Neural progenitor cell (in vitro differentiated cells): ENCODE measurements around the gene MZT2B. TPM values are rescaled to one million over a fixed set of nuclear protein-coding genes. Genes with fewer than 3 reads are reported as not detected.
"Not testable (repeated sequence)": the region's sequence is repeated elsewhere in the genome, so short reads cannot be mapped to it uniquely, and the experiment has no call there.

ENCODE experiments used
- DNase-seq: peaks from one replicate; pipeline ENCODE4 v3.0.0-alpha.2; 2016; ENCODE audit warnings: low spot score
- H2AFZ ChIP-seq: fragments of 200-600 bp; sonication (generic); replicated peaks from 2 replicates; pipeline ENCODE4 v1.6.1; 2016; ENCODE audit warnings: antibody characterized with exemption
- H3F3A ChIP-seq: fragments of 200-600 bp; sonication (generic); 2 replicates; pipeline ENCODE4 v1.6.1; 2016; ENCODE audit warnings: antibody characterized with exemption, low read depth
- H3K27ac ChIP-seq: fragments of 200-600 bp; sonication (generic); 2 replicates; pipeline ENCODE4 v1.5.1; 2016; ENCODE audit warnings: mild to moderate bottlenecking
- H3K27me3 ChIP-seq: fragments of 200-600 bp; sonication (generic); 2 replicates; pipeline ENCODE4 v1.6.1; 2016; ENCODE audit warnings: mild to moderate bottlenecking, moderate library complexity
- H3K36me3 ChIP-seq: fragments of 200-600 bp; sonication (generic); 2 replicates; pipeline ENCODE4 v1.5.1; 2016
- H3K4me1 ChIP-seq: fragments of 200-600 bp; sonication (generic); 2 replicates; pipeline ENCODE4 v1.6.1; 2016; ENCODE audit warnings: mixed run types
- H3K4me2 ChIP-seq: fragments of 200-600 bp; sonication (generic); 2 replicates; pipeline ENCODE4 v1.6.1; 2016
- H3K4me3 ChIP-seq: fragments of 200-600 bp; sonication (generic); 2 replicates; pipeline ENCODE4 v1.5.1; 2016
- H3K79me2 ChIP-seq: fragments of 200-600 bp; sonication (generic); 2 replicates; pipeline ENCODE4 v1.6.1; 2016; ENCODE audit warnings: low read depth
- H3K9ac ChIP-seq: fragments of 200-600 bp; sonication (generic); 2 replicates; pipeline ENCODE4 v1.6.1; 2016
- H3K9me3 ChIP-seq: fragments of 200-600 bp; sonication (generic); 2 replicates; pipeline ENCODE4 v1.5.1; 2016; ENCODE audit warnings: low read depth
- H4K20me1 ChIP-seq: fragments of 200-600 bp; sonication (generic); 2 replicates; pipeline ENCODE4 v1.6.1; 2016; ENCODE audit warnings: low read depth
- H3K27ac Mint-ChIP-seq: 3 replicates; pipeline ENCODE4 v1.8.0; 2021; ENCODE audit warnings: mixed read lengths
- H3K27me3 Mint-ChIP-seq: 2 replicates; pipeline ENCODE4 v1.8.0; 2022; ENCODE audit warnings: low read depth, mild to moderate bottlenecking, inconsistent platforms, moderate library complexity, mixed read lengths; ENCODE audit not compliant: insufficient read depth
- H3K36me3 Mint-ChIP-seq: 3 replicates; pipeline ENCODE4 v1.8.0; 2021; ENCODE audit warnings: mixed read lengths
- H3K4me1 Mint-ChIP-seq: 3 replicates; pipeline ENCODE4 v1.8.0; 2021; ENCODE audit warnings: mixed read lengths
- H3K4me3 Mint-ChIP-seq: 3 replicates; pipeline ENCODE4 v1.8.0; 2021; ENCODE audit warnings: mild to moderate bottlenecking, moderate library complexity, mixed read lengths
- H3K9me3 Mint-ChIP-seq: 3 replicates; pipeline ENCODE4 v1.8.0; 2020; ENCODE audit warnings: mixed read lengths
- EZH2 ChIP-seq: fragments of 200-600 bp; sonication (generic); IDR thresholded peaks from 2 replicates; pipeline ENCODE4 v1.6.1; 2017; ENCODE audit warnings: antibody characterized with exemption, mild to moderate bottlenecking, moderate library complexity
- EZH2phosphoT487 ChIP-seq: fragments of 200-600 bp; sonication (generic); IDR thresholded peaks from 2 replicates; pipeline ENCODE4 v1.6.1; 2017; ENCODE audit warnings: antibody characterized with exemption
- total RNA-seq: library from RNA; depleted of rRNA; stranded (reverse); fragments of >200 nt; gene quantifications from 2 replicates; pipeline ENCODE4 v1.2.3, GENCODE V29; 2015; ENCODE audit warnings: low replicate concordance
- TF ChIP-seq, protein P1 (sequence below): fragments of 200-600 bp; sonication (generic); IDR thresholded peaks from 2 replicates; pipeline ENCODE4 v1.5.1; 2017; ENCODE audit warnings: antibody characterized with exemption, mild to moderate bottlenecking

Gene MZT2B
- total RNA-seq, 1 donor from 2014 or later, result 21.4 TPM

GRCh38 chr2:130158631-130159030 lies 23.4 kb upstream of the MZT2B start:
- no peak for DNase-seq
- TF ChIP-seq, protein P1, sequence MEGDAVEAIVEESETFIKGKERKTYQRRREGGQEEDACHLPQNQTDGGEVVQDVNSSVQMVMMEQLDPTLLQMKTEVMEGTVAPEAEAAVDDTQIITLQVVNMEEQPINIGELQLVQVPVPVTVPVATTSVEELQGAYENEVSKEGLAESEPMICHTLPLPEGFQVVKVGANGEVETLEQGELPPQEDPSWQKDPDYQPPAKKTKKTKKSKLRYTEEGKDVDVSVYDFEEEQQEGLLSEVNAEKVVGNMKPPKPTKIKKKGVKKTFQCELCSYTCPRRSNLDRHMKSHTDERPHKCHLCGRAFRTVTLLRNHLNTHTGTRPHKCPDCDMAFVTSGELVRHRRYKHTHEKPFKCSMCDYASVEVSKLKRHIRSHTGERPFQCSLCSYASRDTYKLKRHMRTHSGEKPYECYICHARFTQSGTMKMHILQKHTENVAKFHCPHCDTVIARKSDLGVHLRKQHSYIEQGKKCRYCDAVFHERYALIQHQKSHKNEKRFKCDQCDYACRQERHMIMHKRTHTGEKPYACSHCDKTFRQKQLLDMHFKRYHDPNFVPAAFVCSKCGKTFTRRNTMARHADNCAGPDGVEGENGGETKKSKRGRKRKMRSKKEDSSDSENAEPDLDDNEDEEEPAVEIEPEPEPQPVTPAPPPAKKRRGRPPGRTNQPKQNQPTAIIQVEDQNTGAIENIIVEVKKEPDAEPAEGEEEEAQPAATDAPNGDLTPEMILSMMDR, result no peak
- no peak for TF ChIP-seq EZH2phosphoT487
- no peak for TF ChIP-seq EZH2
- H3K27me3 ChIP-seq, result no peaks in the 10 kb centered on the region
- H3K79me2 ChIP-seq, result no peaks in the 10 kb centered on the region
- no peak overlapping the region for H3K9ac ChIP-seq
- H3K4me3 ChIP-seq, result no peak overlapping the region
- no peak overlapping the region for H2AFZ ChIP-seq
- no peaks in the 10 kb centered on the region for H3K9me3 Mint-ChIP-seq
- H3K4me3 Mint-ChIP-seq, result no peak overlapping the region
- H3K27me3 Mint-ChIP-seq, result peaks cover 2% of the 10 kb centered on the region
- no peak overlapping the region for H3K27ac Mint-ChIP-seq
- H3K36me3 Mint-ChIP-seq, result peaks cover 2% of the 10 kb centered on the region
- H3K27ac ChIP-seq, result no peak overlapping the region
- H4K20me1 ChIP-seq, result peaks cover 22% of the 10 kb centered on the region
- H3K4me1 ChIP-seq, result no peaks in the 10 kb centered on the region
- H3K4me2 ChIP-seq, result no peak overlapping the region
- no peaks in the 10 kb centered on the region for H3K4me1 Mint-ChIP-seq
- no peaks in the 10 kb centered on the region for H3K36me3 ChIP-seq
- no peaks in the 10 kb centered on the region for H3K9me3 ChIP-seq
- H3F3A ChIP-seq, result no peaks in the 10 kb centered on the region

DNA sequence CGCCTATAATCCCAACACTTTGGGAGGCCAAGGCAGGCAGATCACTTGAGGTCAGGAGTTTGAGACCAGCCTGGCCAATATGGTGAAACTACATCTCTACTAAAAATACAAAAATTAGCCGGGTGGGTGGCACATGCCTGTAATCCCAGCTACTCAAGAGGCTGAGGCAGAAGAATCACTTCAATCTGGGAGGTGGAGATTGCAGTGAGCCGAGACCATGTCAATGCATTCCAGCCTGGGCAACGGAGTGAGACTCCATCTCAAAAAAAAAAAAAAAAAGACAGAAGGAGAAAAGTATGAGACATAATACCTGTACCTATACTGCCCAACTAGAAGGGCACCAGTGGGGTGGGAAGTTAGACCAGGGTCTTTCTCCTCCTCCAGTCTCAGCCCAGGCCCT lies 22.7 kb upstream of the MZT2B start:
- not testable (repeated sequence) for DNase-seq, H3K9me3 ChIP-seq, H3K4me1 Mint-ChIP-seq, H2AFZ ChIP-seq, H3K36me3 ChIP-seq, H3F3A ChIP-seq, H3K27ac Mint-ChIP-seq, H3K27ac ChIP-seq, H3K4me1 ChIP-seq, H3K36me3 Mint-ChIP-seq, H3K4me3 ChIP-seq, H3K4me2 ChIP-seq, H3K9ac ChIP-seq, H3K79me2 ChIP-seq, H3K9me3 Mint-ChIP-seq, H3K27me3 ChIP-seq, H3K4me3 Mint-ChIP-seq, H3K27me3 Mint-ChIP-seq
- peaks cover 22% of the 10 kb centered on the region for H4K20me1 ChIP-seq

DNA sequence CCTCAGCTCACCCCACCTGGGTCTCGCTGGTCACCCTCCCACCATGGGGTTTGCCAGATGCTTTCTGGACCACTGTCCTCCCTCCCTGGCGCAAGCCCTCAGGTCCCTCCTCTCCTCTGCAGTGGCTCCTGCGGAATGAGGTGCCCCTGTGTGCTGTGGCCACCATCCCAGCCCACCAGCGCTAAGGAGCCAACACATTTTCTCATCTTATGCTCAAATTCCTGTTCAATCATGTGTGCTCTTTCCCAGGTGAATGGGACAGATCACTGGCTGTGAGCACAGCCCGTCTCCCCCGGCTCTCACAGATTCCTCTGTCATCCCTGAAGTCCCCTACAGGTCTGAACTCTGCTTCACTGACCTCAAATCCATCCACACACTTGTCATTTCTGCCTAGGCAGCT lies 21.9 kb upstream of the MZT2B start:
- H3K27me3 Mint-ChIP-seq, result peaks cover 2% of the 10 kb centered on the region
- H4K20me1 ChIP-seq, result peaks cover 19% of the 10 kb centered on the region
- no peak overlapping the region for H3K27ac Mint-ChIP-seq
- no peak overlapping the region for H2AFZ ChIP-seq
- H3K36me3 Mint-ChIP-seq, result peaks cover 5% of the 10 kb centered on the region
- H3K79me2 ChIP-seq, result no peaks in the 10 kb centered on the region
- H3K27ac ChIP-seq, result no peak overlapping the region
- no peaks in the 10 kb centered on the region for H3K4me1 ChIP-seq
- H3K36me3 ChIP-seq, result no peaks in the 10 kb centered on the region
- no peak for DNase-seq
- H3K4me3 ChIP-seq, result no peak overlapping the region
- TF ChIP-seq EZH2phosphoT487 (no peak), EZH2 (no peak)
- TF ChIP-seq, protein P1, result no peak
- no peaks in the 10 kb centered on the region for H3K9me3 ChIP-seq
- H3K9ac ChIP-seq, result no peak overlapping the region
- no peaks in the 10 kb centered on the region for H3F3A ChIP-seq
- no peaks in the 10 kb centered on the region for H3K4me1 Mint-ChIP-seq
- no peak overlapping the region for H3K4me2 ChIP-seq
- no peaks in the 10 kb centered on the region for H3K9me3 Mint-ChIP-seq
- no peaks in the 10 kb centered on the region for H3K27me3 ChIP-seq
- H3K4me3 Mint-ChIP-seq, result no peak overlapping the region

DNA sequence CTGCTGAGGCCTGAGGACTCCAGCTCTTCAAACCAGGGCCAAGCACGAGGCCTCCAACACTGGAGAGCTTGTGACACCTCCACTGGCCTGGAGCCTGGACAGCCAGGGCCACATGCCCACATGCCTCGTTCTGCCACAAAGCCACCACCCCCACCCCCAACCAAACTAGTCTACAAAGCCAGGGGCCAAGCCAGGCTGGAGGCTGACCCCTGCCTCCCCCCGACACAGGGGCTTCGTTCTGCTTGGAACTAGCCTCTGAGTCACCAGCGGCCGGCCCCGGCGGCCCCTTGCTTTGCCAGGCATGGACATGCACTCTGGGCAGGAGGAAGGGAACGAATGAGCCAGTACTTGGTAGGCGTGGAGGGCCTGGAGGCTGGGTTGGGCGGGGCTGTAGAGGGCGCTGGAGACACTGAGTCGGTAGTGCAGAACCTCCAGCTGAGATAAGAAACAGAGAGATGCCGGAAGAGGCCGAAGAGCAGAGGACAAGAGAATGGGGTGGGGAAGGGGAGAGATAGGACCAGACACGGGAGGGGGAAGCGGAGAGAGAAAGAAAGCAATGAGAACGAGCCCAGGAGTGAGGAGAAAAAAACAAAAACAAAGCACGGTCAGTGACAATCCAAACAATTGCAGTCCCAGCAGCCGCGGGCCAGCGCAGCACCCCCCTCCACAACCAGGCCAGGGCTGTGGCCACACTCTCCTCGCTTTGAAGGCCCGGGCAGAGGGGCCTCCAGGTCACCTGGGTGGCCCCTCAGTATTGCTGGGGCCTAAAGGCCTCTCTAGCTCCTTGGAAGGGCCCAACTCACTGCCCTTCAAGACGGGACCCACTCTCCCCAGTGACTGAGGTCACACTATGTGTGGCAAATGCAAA lies 21.0 kb upstream of the MZT2B start:
- H3K9me3 ChIP-seq, H3K27me3 ChIP-seq, H3K4me1 ChIP-seq, H3K27me3 Mint-ChIP-seq, H2AFZ ChIP-seq, H3K9ac ChIP-seq, H3K9me3 Mint-ChIP-seq, H3K27ac Mint-ChIP-seq, H3F3A ChIP-seq, H3K4me3 Mint-ChIP-seq, H3K36me3 Mint-ChIP-seq, H3K4me3 ChIP-seq, H3K36me3 ChIP-seq, H3K4me1 Mint-ChIP-seq, H3K79me2 ChIP-seq: not testable (repeated sequence)
- peaks cover 10% of the 10 kb centered on the region for H4K20me1 ChIP-seq
- TF ChIP-seq, protein P1, result peak; percentile 40
- peak overlapping the region; percentile 38 for H3K4me2 ChIP-seq
- peak overlapping the region; percentile 70 for H3K27ac ChIP-seq
- peak; percentile 39 for DNase-seq

GRCh38 chr2:130162486-130162885 lies 19.6 kb upstream of the MZT2B start:
- not testable (repeated sequence) for H2AFZ ChIP-seq, H3K79me2 ChIP-seq, H3K27ac Mint-ChIP-seq, H3K9me3 ChIP-seq, H3K27ac ChIP-seq, H3F3A ChIP-seq, H3K4me3 Mint-ChIP-seq, H3K4me1 Mint-ChIP-seq, H3K4me1 ChIP-seq, H3K4me2 ChIP-seq, H3K36me3 ChIP-seq, H3K9me3 Mint-ChIP-seq, H3K27me3 Mint-ChIP-seq, H3K9ac ChIP-seq, DNase-seq, H3K4me3 ChIP-seq, H3K27me3 ChIP-seq, H4K20me1 ChIP-seq
- H3K36me3 Mint-ChIP-seq, result peaks cover 17% of the 10 kb centered on the region
